Keratinocyte (primary cell): Measurements from ENCODE around the gene F2RL2. TPM values are rescaled to one million over a fixed set of nuclear protein-coding genes. Genes with fewer than 3 reads are reported as not detected.

Experiments used
- DNase-seq: peaks from one replicate; pipeline ENCODE4 v3.0.0-alpha.2; 2011; ENCODE audit warnings: low read depth, missing footprints, low spot score
- FAIRE-seq: peaks from 2 replicates; lab custom pipeline; 2011; peaks lifted over from hg19 to GRCh38; lab: Jason Lieb, UNC
- H2AFZ ChIP-seq: 2 replicates; pipeline ENCODE4 v1.6.0; 2012; ENCODE audit warnings: low read length, control low read depth, inconsistent platforms; ENCODE audit not compliant: control insufficient read depth
- H3K27ac ChIP-seq: 2 replicates; pipeline ENCODE4 v1.5.1; 2011; ENCODE audit warnings: low read length; ENCODE audit not compliant: control insufficient read depth, insufficient read depth
- H3K27me3 ChIP-seq: 3 replicates; pipeline ENCODE4 v1.6.0; 2011; ENCODE audit warnings: low read length; ENCODE audit not compliant: control insufficient read depth, insufficient read depth; ENCODE audit errors: extremely low read depth
- H3K36me3 ChIP-seq, 2 experiments: 2 replicates in 1 of 2; 3 replicates in 1 of 2; pipeline ENCODE4 v1.5.1; 2011; ENCODE audit warnings: low read length in 2 of 2, mild to moderate bottlenecking in 1 of 2; ENCODE audit not compliant: control insufficient read depth in 2 of 2, insufficient read depth in 2 of 2; ENCODE audit errors: extremely low read depth in 1 of 2
- H3K4me1 ChIP-seq: 3 replicates; pipeline ENCODE4 v1.5.1; 2011; ENCODE audit warnings: low read length; ENCODE audit not compliant: control insufficient read depth, insufficient read depth; ENCODE audit errors: extremely low read depth
- H3K4me2 ChIP-seq: 3 replicates; pipeline ENCODE4 v1.6.0; 2011; ENCODE audit warnings: low read depth, low read length; ENCODE audit not compliant: control insufficient read depth, insufficient read depth; ENCODE audit errors: extremely low read depth
- H3K4me3 ChIP-seq, 3 experiments: fragments of 200-600 bp in 1 of 3; sonication (generic) in 1 of 3; 2 replicates in 2 of 3; 3 replicates in 1 of 3; pipeline ENCODE4 v1.5.1; 2011 to 2016; ENCODE audit warnings: low read length in 3 of 3, mild to moderate bottlenecking in 3 of 3, control low read depth in 2 of 3, inconsistent platforms in 1 of 3, low read depth in 1 of 3, mixed read lengths in 1 of 3, mixed run types in 1 of 3, moderate library complexity in 1 of 3; ENCODE audit not compliant: control insufficient read depth in 2 of 3, insufficient read depth in 2 of 3; ENCODE audit errors: extremely low read depth in 1 of 3
- H3K79me2 ChIP-seq: 2 replicates; pipeline ENCODE4 v1.6.0; 2012; ENCODE audit warnings: low read length; ENCODE audit not compliant: control insufficient read depth, insufficient read depth
- H3K9ac ChIP-seq: 3 replicates; pipeline ENCODE4 v1.6.0; 2011; ENCODE audit warnings: low read length; ENCODE audit not compliant: control insufficient read depth, insufficient read depth; ENCODE audit errors: extremely low read depth
- H3K9me1 ChIP-seq: 3 replicates; pipeline ENCODE4 v1.6.0; 2011; ENCODE audit warnings: low read length; ENCODE audit not compliant: control insufficient read depth, insufficient read depth; ENCODE audit errors: extremely low read depth
- H3K9me3 ChIP-seq: 2 replicates; pipeline ENCODE4 v1.5.1; 2012; ENCODE audit warnings: low read depth, low read length; ENCODE audit not compliant: control insufficient read depth
- H4K20me1 ChIP-seq: 3 replicates; pipeline ENCODE4 v1.6.0; 2011; ENCODE audit warnings: low read length; ENCODE audit not compliant: control insufficient read depth, insufficient read depth; ENCODE audit errors: extremely low read depth
- CTCF ChIP-seq, 3 experiments: IDR thresholded peaks in 1 of 3; conservative IDR thresholded peaks in 1 of 3; optimal IDR thresholded peaks in 1 of 3; 2 replicates in 2 of 3; 3 replicates in 1 of 3; pipeline versions ENCODE3 to v1.5.1; 2011; ENCODE audit warnings: low read length in 3 of 3, mild to moderate bottlenecking in 3 of 3, moderate library complexity in 2 of 3, control low read depth in 1 of 3, inconsistent platforms in 1 of 3; ENCODE audit not compliant: insufficient read depth in 2 of 3; ENCODE audit errors: extremely low read depth in 1 of 3
- EZH2 ChIP-seq: IDR thresholded peaks from one replicate; pipeline ENCODE4 v1.6.1; 2012; ENCODE audit warnings: inconsistent platforms, mild to moderate bottlenecking, low read length, moderate library complexity
- dilution Hi-C: fragments of 300-500 bp; cut with MboI; formaldehyde crosslinking; loops from one replicate; pipeline ENCODE4 v1.7.0; 2020; ENCODE audit warnings: low sequenced_read_pairs; ENCODE audit not compliant: extremely low pct_ligation_motif_present
- polyA plus RNA-seq, 5 experiments: library from polyadenylated mRNA; depleted of rRNA in 3 of 5; stranded (reverse) in 3 of 5; stranded (forward) in 1 of 5; unstranded in 1 of 5; fragments of >200 nt; gene quantifications; 1 replicate in 1 of 5; 2 replicates in 3 of 5; 3 replicates in 1 of 5; pipeline versions ENCODE4 v1.2.1 to v1.2.3, GENCODE V29; 2011 to 2012; ENCODE audit warnings: missing spikeins in 2 of 5, low read depth in 1 of 5, low replicate concordance in 1 of 5

F2RL2 gene
- polyA plus RNA-seq, 1 donor (not counting 4 experiments of a cell fraction or from before 2014, with no cell fraction given) = not detected

DNA sequence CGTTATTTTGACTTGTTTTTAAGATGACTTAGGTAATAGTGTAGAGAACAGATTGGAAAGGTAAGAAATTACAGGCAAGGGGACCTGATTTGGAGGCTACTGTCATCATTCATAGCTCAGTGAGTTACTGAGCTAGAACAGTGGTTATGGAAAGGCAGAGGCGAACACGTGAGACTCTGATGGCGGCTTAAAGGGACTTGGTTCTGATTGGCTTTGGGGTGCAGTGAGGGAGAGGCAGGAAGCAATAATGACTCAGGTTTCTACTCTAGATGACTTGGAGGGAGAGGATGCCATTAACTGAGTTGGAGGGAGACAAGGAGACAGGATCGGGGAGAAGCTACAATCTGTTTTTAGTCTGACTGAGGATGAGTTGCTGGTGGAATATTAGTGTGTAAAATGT is 3.0 kb downstream of the F2RL2 start:
- Histone ChIP-seq H4K20me1 (no peaks in the 10 kb centered on the region), H2AFZ (no peak overlapping the region), H3K36me3 (no peaks in the 10 kb centered on the region), H3K9ac (no peak overlapping the region), H3K4me2 (no peak overlapping the region), H3K27me3 (no peaks in the 10 kb centered on the region), H3K4me3 (no peak overlapping the region), H3K27ac (no peak overlapping the region), H3K79me2 (no peaks in the 10 kb centered on the region), H3K4me1 (no peaks in the 10 kb centered on the region), H3K9me3 (no peaks in the 10 kb centered on the region), H3K9me1 (no peaks in the 10 kb centered on the region)
- DNase-seq = no peak
- FAIRE-seq = no peak
- no peak for TF ChIP-seq CTCF (optimal IDR thresholded peaks at IDR 0.05 in 1 of 3, IDR thresholded peaks at IDR 0.05 in 1 of 3, conservative IDR thresholded peaks at IDR 0.05 in 1 of 3; ENCODE audit: extremely low read depth in 1 of 3, insufficient read depth in 2 of 3, low read length in 3 of 3)
- no peak for TF ChIP-seq EZH2
- dilution Hi-C loops = no loop called here

- no peak overlapping the region for H3K4me2 ChIP-seq
Observed at GRCh38 chr5:76617675-76618074, 5.5 kb downstream of the F2RL2 start.

More at GRCh38 chr5:76617675-76618074, 5.5 kb downstream of the F2RL2 start:
- DNase-seq = no peak
- Histone ChIP-seq H3K27me3 (no peaks in the 10 kb centered on the region), H3K4me1 (no peaks in the 10 kb centered on the region), H3K36me3 (no peaks in the 10 kb centered on the region), H3K4me3 (no peak overlapping the region), H3K9me3 (no peaks in the 10 kb centered on the region), H4K20me1 (no peaks in the 10 kb centered on the region), H3K9me1 (no peaks in the 10 kb centered on the region), H3K27ac (no peak overlapping the region), H3K79me2 (no peaks in the 10 kb centered on the region), H2AFZ (no peak overlapping the region), H3K9ac (no peak overlapping the region)
- dilution Hi-C loops = no loop called here
- TF ChIP-seq EZH2 (no peak), CTCF (optimal IDR thresholded peaks at IDR 0.05 in 1 of 3, IDR thresholded peaks at IDR 0.05 in 1 of 3, conservative IDR thresholded peaks at IDR 0.05 in 1 of 3; ENCODE audit: extremely low read depth in 1 of 3, insufficient read depth in 2 of 3, low read length in 3 of 3) (no peak)
- peak; percentile 46 for FAIRE-seq
